Osteoblast (primary cell): ENCODE data around the gene GALR1. TPM values are rescaled to one million over a fixed set of nuclear protein-coding genes. Genes with fewer than 3 reads are reported as not detected.

Experiments
- DNase-seq: peaks from one replicate; pipeline ENCODE4 v3.0.0; 2011; ENCODE audit warnings: low spot score, mixed read lengths; ENCODE audit not compliant: insufficient read length; ENCODE audit errors: missing footprints
- H2AFZ ChIP-seq: 2 replicates; pipeline ENCODE4 v1.6.0; 2011; ENCODE audit warnings: mild to moderate bottlenecking, low read length
- H3K27ac ChIP-seq: 2 replicates; pipeline ENCODE4 v1.5.1; 2011; ENCODE audit warnings: mild to moderate bottlenecking, low read depth, low read length, moderate library complexity
- H3K27me3 ChIP-seq: 2 replicates; pipeline ENCODE4 v1.6.0; 2012; ENCODE audit warnings: mild to moderate bottlenecking, control low read depth, inconsistent platforms, low read length, moderate library complexity; ENCODE audit not compliant: insufficient read depth
- H3K36me3 ChIP-seq: 2 replicates; pipeline ENCODE4 v1.5.1; 2011; ENCODE audit warnings: mild to moderate bottlenecking, low read length, control low read depth, moderate library complexity; ENCODE audit not compliant: insufficient read depth
- H3K4me1 ChIP-seq: 2 replicates; pipeline ENCODE4 v1.5.1; 2011; ENCODE audit warnings: mild to moderate bottlenecking, low read length, control low read depth, moderate library complexity; ENCODE audit not compliant: insufficient read depth
- H3K4me2 ChIP-seq: 2 replicates; pipeline ENCODE4 v1.6.0; 2011; ENCODE audit warnings: mild to moderate bottlenecking, low read length; ENCODE audit not compliant: insufficient read depth
- H3K4me3 ChIP-seq: fragments of 200-600 bp; sonication (generic); 3 replicates; pipeline ENCODE4 v1.5.1; 2012; ENCODE audit warnings: mild to moderate bottlenecking, low read length, inconsistent platforms; ENCODE audit not compliant: insufficient read depth
- H3K79me2 ChIP-seq: 2 replicates; pipeline ENCODE4 v1.6.0; 2012; ENCODE audit warnings: mild to moderate bottlenecking, low read length, control low read depth, inconsistent platforms; ENCODE audit not compliant: insufficient read depth
- H3K9me3 ChIP-seq: 2 replicates; pipeline ENCODE4 v1.5.1; 2011; ENCODE audit warnings: low read depth, low read length, control low read depth
- H4K20me1 ChIP-seq: 2 replicates; pipeline ENCODE4 v1.6.0; 2012; ENCODE audit warnings: mild to moderate bottlenecking, low read length, control low read depth; ENCODE audit not compliant: insufficient read depth
- CTCF ChIP-seq: IDR thresholded peaks from 2 replicates; pipeline ENCODE4 v1.5.1; 2011; ENCODE audit warnings: mild to moderate bottlenecking, low read depth, low read length, moderate library complexity; ENCODE audit errors: extremely low read depth
- total RNA-seq: library from RNA; depleted of rRNA; stranded (reverse); fragments of >200 nt; gene quantifications from 2 replicates; pipeline ENCODE4 v1.2.3, GENCODE V29; 2012

GALR1 gene
- total RNA-seq, 1 donor = not detected

GRCh38 chr18:77220726-77221125 is 28.9 kb upstream of the GALR1 start:
- no peaks in the 10 kb centered on the region for H3K9me3 ChIP-seq
- H3K36me3 ChIP-seq = no peaks in the 10 kb centered on the region
- H3K27me3 ChIP-seq = no peaks in the 10 kb centered on the region
- H4K20me1 ChIP-seq = no peaks in the 10 kb centered on the region
- H3K4me2 ChIP-seq = no peak overlapping the region
- H3K4me1 ChIP-seq = no peaks in the 10 kb centered on the region
- H3K4me3 ChIP-seq = no peak overlapping the region
- no peak overlapping the region for H2AFZ ChIP-seq
- no peak for DNase-seq
- no peak overlapping the region for H3K27ac ChIP-seq
- no peak for TF ChIP-seq CTCF
- no peaks in the 10 kb centered on the region for H3K79me2 ChIP-seq

GRCh38 chr18:77222464-77222863 is 27.2 kb upstream of the GALR1 start:
- Histone ChIP-seq H3K4me3 (no peak overlapping the region), H3K36me3 (no peaks in the 10 kb centered on the region), H3K27ac (no peak overlapping the region), H3K9me3 (no peaks in the 10 kb centered on the region), H2AFZ (no peak overlapping the region), H3K4me1 (no peaks in the 10 kb centered on the region), H3K79me2 (no peaks in the 10 kb centered on the region), H3K4me2 (no peak overlapping the region), H4K20me1 (no peaks in the 10 kb centered on the region), H3K27me3 (no peaks in the 10 kb centered on the region)
- TF ChIP-seq CTCF = no peak
- DNase-seq = no peak

GRCh38 chr18:77223221-77223639 is 26.4 kb upstream of the GALR1 start:
- H3K27ac ChIP-seq = no peak overlapping the region
- H3K4me1 ChIP-seq = no peaks in the 10 kb centered on the region
- H3K4me2 ChIP-seq = no peak overlapping the region
- no peak overlapping the region for H3K4me3 ChIP-seq
- H3K36me3 ChIP-seq = no peaks in the 10 kb centered on the region
- DNase-seq = no peak
- no peaks in the 10 kb centered on the region for H3K9me3 ChIP-seq
- no peak for TF ChIP-seq CTCF
- no peaks in the 10 kb centered on the region for H3K79me2 ChIP-seq
- no peaks in the 10 kb centered on the region for H4K20me1 ChIP-seq
- H3K27me3 ChIP-seq = no peaks in the 10 kb centered on the region
- H2AFZ ChIP-seq = no peak overlapping the region

GRCh38 chr18:77223653-77224052 is 26.0 kb upstream of the GALR1 start:
- Histone ChIP-seq H3K4me3 (no peak overlapping the region), H3K27me3 (no peaks in the 10 kb centered on the region), H3K4me2 (no peak overlapping the region), H2AFZ (no peak overlapping the region), H3K36me3 (no peaks in the 10 kb centered on the region), H3K27ac (no peak overlapping the region), H3K79me2 (no peaks in the 10 kb centered on the region), H3K4me1 (no peaks in the 10 kb centered on the region), H4K20me1 (no peaks in the 10 kb centered on the region), H3K9me3 (no peaks in the 10 kb centered on the region)
- no peak for DNase-seq
- no peak for TF ChIP-seq CTCF
